HCT116 (cell line): ENCODE results near the gene CPA5. TPM values are rescaled to one million over a fixed set of nuclear protein-coding genes. Genes with fewer than 3 reads are reported as not detected.

Experiments
- ATAC-seq: fragments of 200-7000 bp; cut with Tn5 transposase; 2 replicates; pipeline ENCODE4 v1.9.1; 2020; ENCODE audit warnings: mild to moderate bottlenecking, moderate library complexity
- BruUV-seq: library from RNA; stranded (reverse); fragments of 400-500 nt; replicated peaks from 2 replicates; lab custom pipeline; 2021; lab: Mats Ljungman, UMichigan
- CTCF ChIA-PET: fragments of 300-600 bp; sonication (Branson Sonifier 250); formaldehyde crosslinking; loops from one replicate; lab custom pipeline; 2021; ENCODE audit warnings: antibody characterized with exemption; lab: Charles Lee
- POLR2A ChIA-PET: fragments of 300-600, 350-600 bp; sonication (Branson Sonifier 250); formaldehyde crosslinking; loops from one replicate; lab custom pipeline; 2021; ENCODE audit warnings: antibody characterized with exemption; lab: Charles Lee
- RAD21 ChIA-PET, 2 experiments: fragments of 300-600 bp; sonication (Branson Sonifier 250); formaldehyde crosslinking; loops; one replicate each; lab custom pipeline; 2023; ENCODE audit warnings: low total read pairs in 2 of 2; ENCODE audit not compliant: uncharacterized antibody in 2 of 2, unreplicated experiment in 2 of 2, low non-redundant PET in 1 of 2; lab: Charles Lee
- DNase-seq: peaks from one replicate; pipeline ENCODE4 v3.0.0-alpha.2; 2010; ENCODE audit warnings: low read depth, low spot score
- H2AFZ ChIP-seq: fragments of 200-600 bp; shearing (Covaris generic), sonication (generic); 2 replicates; pipeline ENCODE4 v1.6.1; 2017; ENCODE audit warnings: low read depth, mixed run types, mixed read lengths, antibody characterized with exemption, low read length; ENCODE audit not compliant: poor library complexity, severe bottlenecking
- H3K27ac ChIP-seq: 2 replicates; pipeline ENCODE4 v1.5.1; 2012; ENCODE audit warnings: low read depth, low read length
- H3K27me3 ChIP-seq: fragments of 200-600 bp; sonication (generic); 2 replicates; pipeline ENCODE4 v1.6.1; 2016; ENCODE audit warnings: mixed run types, low read length, mixed read lengths; ENCODE audit not compliant: insufficient read depth
- H3K36me3 ChIP-seq, 2 experiments: fragments of 200-500 bp in 1 of 2; fragments of 200-600 bp in 1 of 2; sonication (Bioruptor generic) in 1 of 2; sonication (generic) in 1 of 2; 2 replicates each; pipeline versions ENCODE4 v1.5.1 to v1.6.1; 2014 to 2016; ENCODE audit warnings: low read length in 2 of 2, inconsistent platforms in 1 of 2, mixed read lengths in 1 of 2, mixed run types in 1 of 2; ENCODE audit not compliant: insufficient read depth in 2 of 2, control insufficient read depth in 1 of 2
- H3K4me1 ChIP-seq, 2 experiments: fragments of 200-600 bp in 1 of 2; sonication (generic) in 1 of 2; 2 replicates each; pipeline versions ENCODE4 v1.5.1 to v1.6.1; 2012 to 2017; ENCODE audit warnings: low read length in 2 of 2, inconsistent platforms in 1 of 2, mild to moderate bottlenecking in 1 of 2, mixed read lengths in 1 of 2, mixed run types in 1 of 2, moderate library complexity in 1 of 2; ENCODE audit not compliant: insufficient read depth in 2 of 2, control insufficient read depth in 1 of 2
- H3K4me2 ChIP-seq: fragments of 200-600 bp; sonication (generic); 2 replicates; pipeline ENCODE4 v1.6.1; 2017; ENCODE audit warnings: mixed run types, low read length, mixed read lengths
- H3K4me3 ChIP-seq, 2 experiments: fragments of 200-600 bp in 1 of 2; sonication (generic) in 1 of 2; replicated peaks in 1 of 2; 2 replicates each; pipeline ENCODE4 v1.5.1; 2011 to 2016; ENCODE audit warnings: low read length in 2 of 2, control low read depth in 1 of 2, low read depth in 1 of 2, mild to moderate bottlenecking in 1 of 2, mixed read lengths in 1 of 2, mixed run types in 1 of 2
- H3K79me2 ChIP-seq: fragments of 200-600 bp; sonication (generic); 2 replicates; pipeline ENCODE4 v1.6.1; 2017; ENCODE audit warnings: mild to moderate bottlenecking, mixed run types, low read length, moderate library complexity, mixed read lengths; ENCODE audit not compliant: insufficient read depth
- H3K9ac ChIP-seq: fragments of 200-600 bp; sonication (generic); 2 replicates; pipeline ENCODE4 v1.6.1; 2016; ENCODE audit warnings: low read length, mixed read lengths
- H3K9me2 ChIP-seq: fragments of 200-600 bp; sonication (generic), shearing (Covaris generic); 2 replicates; pipeline ENCODE4 v1.6.1; 2017; ENCODE audit warnings: mixed run types, mild to moderate bottlenecking, moderate library complexity; ENCODE audit not compliant: insufficient read depth
- H3K9me3 ChIP-seq, 2 experiments: fragments of 200-500 bp in 1 of 2; fragments of 200-600 bp in 1 of 2; sonication (Bioruptor generic) in 1 of 2; sonication (generic) in 1 of 2; 2 replicates each; pipeline ENCODE4 v1.6.1; 2014 to 2017; ENCODE audit warnings: low read length in 2 of 2, mixed read lengths in 2 of 2, inconsistent platforms in 1 of 2, low read depth in 1 of 2, mild to moderate bottlenecking in 1 of 2, mixed run types in 1 of 2, moderate library complexity in 1 of 2; ENCODE audit not compliant: control insufficient read depth in 1 of 2, insufficient read depth in 1 of 2
- H4K20me1 ChIP-seq: fragments of 200-600 bp; sonication (generic), shearing (Covaris generic); 2 replicates; pipeline ENCODE4 v1.6.1; 2017; ENCODE audit warnings: mixed run types, mild to moderate bottlenecking, moderate library complexity; ENCODE audit not compliant: insufficient read depth
- CEBPB ChIP-seq: IDR thresholded peaks from 2 replicates; pipeline ENCODE4 v1.6.1; 2012; ENCODE audit warnings: low read depth
- EGR1 ChIP-seq: IDR thresholded peaks from 2 replicates; pipeline ENCODE4 v1.6.1; 2012; ENCODE audit warnings: low read depth
- JUND ChIP-seq: IDR thresholded peaks from 2 replicates; pipeline ENCODE4 v1.6.1; 2012
- MAX ChIP-seq: IDR thresholded peaks from 2 replicates; pipeline ENCODE4 v1.6.1; 2012
- REST ChIP-seq: IDR thresholded peaks from 2 replicates; pipeline ENCODE4 v1.6.1; 2012; ENCODE audit warnings: low read depth
- SIN3A ChIP-seq: IDR thresholded peaks from 2 replicates; pipeline ENCODE4 v1.6.1; 2012; ENCODE audit warnings: low read depth
- ZFX ChIP-seq: fragments of 450-650 bp; IDR thresholded peaks from 2 replicates; pipeline ENCODE4 v1.6.1; 2017
- intact Hi-C: fragments of 100-400 bp; cut with micrococcal nuclease; formaldehyde crosslinking; loops from 2 replicates; pipeline ENCODE4 v1.10.0; 2022
- total RNA-seq: library from RNA; stranded (reverse); gene quantifications from one replicate; pipeline ENCODE4 v1.2.1, GENCODE V29; 2021; ENCODE audit not compliant: unreplicated experiment
- TF ChIP-seq, protein P1 (sequence below), 3 experiments: fragments of 200-600 bp in 1 of 3; sonication (generic) in 1 of 3; IDR thresholded peaks in 2 of 3; conservative IDR thresholded peaks in 1 of 3; 2 replicates each; pipeline ENCODE4 v1.5.1; 2012 to 2017; ENCODE audit warnings: low read depth in 2 of 3, low read length in 2 of 3, antibody characterized with exemption in 1 of 3, borderline replicate concordance in 1 of 3, control low read depth in 1 of 3, mild to moderate bottlenecking in 1 of 3, mixed read lengths in 1 of 3, mixed run types in 1 of 3, moderate library complexity in 1 of 3; ENCODE audit not compliant: insufficient read depth in 1 of 3

Gene CPA5
- total RNA-seq, 1 experiment from 2014 or later = not detected

GRCh38 chr7:130379019-130379418 lies 34.4 kb downstream of the CPA5 start:
- Histone ChIP-seq H3K4me1 (no peaks in the 10 kb centered on the region), H3K9me2 (no peaks in the 10 kb centered on the region), H3K4me3 (no peak overlapping the region), H4K20me1 (no peaks in the 10 kb centered on the region), H3K36me3 (no peaks in the 10 kb centered on the region), H3K9me3 (no peaks in the 10 kb centered on the region), H3K79me2 (no peaks in the 10 kb centered on the region), H3K27me3 (no peaks in the 10 kb centered on the region), H2AFZ (no peak overlapping the region), H3K4me2 (no peak overlapping the region), H3K27ac (no peak overlapping the region), H3K9ac (no peak overlapping the region)
- intact Hi-C loops = no loop called here
- no peak for DNase-seq
- RAD21 ChIA-PET = no interaction called here
- CTCF ChIA-PET = no interaction called here
- ATAC-seq = no peak
- POLR2A ChIA-PET = no interaction called here
- TF ChIP-seq CEBPB (no peak), JUND (no peak), SIN3A (no peak), ZFX (no peak), EGR1 (no peak), REST (no peak), MAX (no peak)
- TF ChIP-seq, protein P1, sequence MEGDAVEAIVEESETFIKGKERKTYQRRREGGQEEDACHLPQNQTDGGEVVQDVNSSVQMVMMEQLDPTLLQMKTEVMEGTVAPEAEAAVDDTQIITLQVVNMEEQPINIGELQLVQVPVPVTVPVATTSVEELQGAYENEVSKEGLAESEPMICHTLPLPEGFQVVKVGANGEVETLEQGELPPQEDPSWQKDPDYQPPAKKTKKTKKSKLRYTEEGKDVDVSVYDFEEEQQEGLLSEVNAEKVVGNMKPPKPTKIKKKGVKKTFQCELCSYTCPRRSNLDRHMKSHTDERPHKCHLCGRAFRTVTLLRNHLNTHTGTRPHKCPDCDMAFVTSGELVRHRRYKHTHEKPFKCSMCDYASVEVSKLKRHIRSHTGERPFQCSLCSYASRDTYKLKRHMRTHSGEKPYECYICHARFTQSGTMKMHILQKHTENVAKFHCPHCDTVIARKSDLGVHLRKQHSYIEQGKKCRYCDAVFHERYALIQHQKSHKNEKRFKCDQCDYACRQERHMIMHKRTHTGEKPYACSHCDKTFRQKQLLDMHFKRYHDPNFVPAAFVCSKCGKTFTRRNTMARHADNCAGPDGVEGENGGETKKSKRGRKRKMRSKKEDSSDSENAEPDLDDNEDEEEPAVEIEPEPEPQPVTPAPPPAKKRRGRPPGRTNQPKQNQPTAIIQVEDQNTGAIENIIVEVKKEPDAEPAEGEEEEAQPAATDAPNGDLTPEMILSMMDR (IDR thresholded peaks at IDR 0.05 in 2 of 3, conservative IDR thresholded peaks at IDR 0.05 in 1 of 3; ENCODE audit: borderline replicate concordance in 1 of 3, insufficient read depth in 1 of 3, low read depth in 2 of 3, low read length in 2 of 3) = no peak
- BruUV-seq = no TSS peak
